BE2C (cell line): ENCODE results near the gene FHOD3.

ENCODE experiments used
- DNase-seq: peaks from one replicate; pipeline ENCODE4 v3.0.0-alpha.2; 2020
- H3K27me3 ChIP-seq: fragments of 250-450 bp; sonication (Bioruptor Pico); 2 replicates; pipeline ENCODE4 v1.5.1; 2020; ENCODE audit warnings: mild to moderate bottlenecking
- H3K36me3 ChIP-seq: fragments of 250-450 bp; sonication (Bioruptor Pico); 2 replicates; pipeline ENCODE4 v1.5.1; 2020; ENCODE audit warnings: mild to moderate bottlenecking
- H3K4me1 ChIP-seq: fragments of 250-450 bp; sonication (Bioruptor Pico); 2 replicates; pipeline ENCODE4 v1.5.1; 2020
- H3K4me3 ChIP-seq: 2 replicates; pipeline ENCODE4 v1.5.1; 2011; ENCODE audit warnings: low read depth, low read length
- H3K9me3 ChIP-seq: fragments of 250-450 bp; sonication (Bioruptor Pico); 2 replicates; pipeline ENCODE4 v1.5.1; 2020
- TF ChIP-seq, protein P1 (sequence below): IDR thresholded peaks from 2 replicates; pipeline ENCODE4 v1.5.1; 2012; ENCODE audit warnings: mild to moderate bottlenecking, low read depth, low read length

FHOD3 gene

DNA sequence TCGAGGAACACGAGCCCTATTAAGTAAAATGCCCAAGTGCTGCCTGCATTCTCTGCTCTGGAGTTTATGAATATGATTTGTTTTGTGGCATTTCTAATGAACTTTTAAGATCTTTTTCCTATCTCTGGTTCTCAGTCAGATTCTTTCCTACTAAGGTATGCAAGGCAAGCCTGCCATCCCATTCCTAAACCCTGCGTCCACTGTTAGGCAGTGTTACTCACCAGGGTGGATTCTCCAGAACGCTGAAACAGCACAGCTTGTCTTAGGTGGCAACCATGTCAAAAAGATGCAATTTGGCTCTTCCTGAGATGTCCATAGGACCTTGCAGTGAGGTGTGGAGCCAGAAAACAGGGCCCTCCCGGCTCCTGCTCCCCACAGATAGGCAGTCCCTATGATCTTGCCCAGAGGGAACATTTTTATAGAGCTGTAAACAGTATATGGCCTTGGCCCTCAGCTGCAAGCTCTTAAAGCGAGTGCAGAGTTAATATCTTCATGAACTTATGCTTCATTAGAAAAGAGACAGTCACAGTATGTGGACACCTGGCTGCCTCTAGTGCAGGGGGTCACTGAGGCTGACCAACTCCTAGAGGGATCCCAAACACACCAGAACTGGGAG, 446.9 kb downstream of the FHOD3 start:
- TF ChIP-seq, protein P1, sequence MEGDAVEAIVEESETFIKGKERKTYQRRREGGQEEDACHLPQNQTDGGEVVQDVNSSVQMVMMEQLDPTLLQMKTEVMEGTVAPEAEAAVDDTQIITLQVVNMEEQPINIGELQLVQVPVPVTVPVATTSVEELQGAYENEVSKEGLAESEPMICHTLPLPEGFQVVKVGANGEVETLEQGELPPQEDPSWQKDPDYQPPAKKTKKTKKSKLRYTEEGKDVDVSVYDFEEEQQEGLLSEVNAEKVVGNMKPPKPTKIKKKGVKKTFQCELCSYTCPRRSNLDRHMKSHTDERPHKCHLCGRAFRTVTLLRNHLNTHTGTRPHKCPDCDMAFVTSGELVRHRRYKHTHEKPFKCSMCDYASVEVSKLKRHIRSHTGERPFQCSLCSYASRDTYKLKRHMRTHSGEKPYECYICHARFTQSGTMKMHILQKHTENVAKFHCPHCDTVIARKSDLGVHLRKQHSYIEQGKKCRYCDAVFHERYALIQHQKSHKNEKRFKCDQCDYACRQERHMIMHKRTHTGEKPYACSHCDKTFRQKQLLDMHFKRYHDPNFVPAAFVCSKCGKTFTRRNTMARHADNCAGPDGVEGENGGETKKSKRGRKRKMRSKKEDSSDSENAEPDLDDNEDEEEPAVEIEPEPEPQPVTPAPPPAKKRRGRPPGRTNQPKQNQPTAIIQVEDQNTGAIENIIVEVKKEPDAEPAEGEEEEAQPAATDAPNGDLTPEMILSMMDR: no peak
- H3K4me3 ChIP-seq: no peak overlapping the region

GRCh38 chr18:36745219-36745975, 447.9 kb downstream of the FHOD3 start:
- no peaks in the 10 kb centered on the region for H3K9me3 ChIP-seq
- TF ChIP-seq, protein P1: no peak
- no peaks in the 10 kb centered on the region for H3K27me3 ChIP-seq
- H3K4me3 ChIP-seq: no peak overlapping the region
- H3K4me1 ChIP-seq: no peaks in the 10 kb centered on the region
- no peaks in the 10 kb centered on the region for H3K36me3 ChIP-seq
- no peak for DNase-seq

More for the DNA sequence above, 446.9 kb downstream of the FHOD3 start:
- H3K27me3 ChIP-seq: no peaks in the 10 kb centered on the region
- H3K9me3 ChIP-seq: no peaks in the 10 kb centered on the region
- H3K4me1 ChIP-seq: no peaks in the 10 kb centered on the region
- DNase-seq: no peak
- no peaks in the 10 kb centered on the region for H3K36me3 ChIP-seq

GRCh38 chr18:36752929-36753865, 455.7 kb downstream of the FHOD3 start:
- TF ChIP-seq, protein P1: no peak
- no peak for DNase-seq
- H3K4me3 ChIP-seq: no peak overlapping the region
- no peaks in the 10 kb centered on the region for H3K9me3 ChIP-seq
- no peaks in the 10 kb centered on the region for H3K36me3 ChIP-seq
- no peaks in the 10 kb centered on the region for H3K4me1 ChIP-seq
- no peaks in the 10 kb centered on the region for H3K27me3 ChIP-seq

DNA sequence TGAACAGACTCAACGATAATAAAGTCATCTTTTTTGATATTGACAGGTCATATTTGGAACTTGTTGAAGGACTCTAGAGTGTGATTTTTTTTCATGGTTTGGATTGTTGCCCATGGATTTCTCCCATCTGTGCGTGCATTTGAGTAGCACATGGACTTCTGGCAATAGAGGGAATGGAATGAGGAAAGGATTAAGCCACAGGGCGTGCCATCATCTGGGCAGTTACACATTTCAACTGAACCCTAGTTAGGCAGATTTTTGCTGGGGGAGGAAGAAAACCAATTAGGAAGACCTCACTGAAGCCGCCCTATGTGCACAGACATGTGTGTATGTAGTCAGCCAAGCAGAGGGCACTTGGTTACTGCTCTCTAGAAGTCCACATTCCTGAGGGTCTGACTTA, 458.7 kb downstream of the FHOD3 start:
- Histone ChIP-seq H3K9me3 (no peaks in the 10 kb centered on the region), H3K4me1 (no peaks in the 10 kb centered on the region), H3K4me3 (no peak overlapping the region), H3K27me3 (no peaks in the 10 kb centered on the region), H3K36me3 (no peaks in the 10 kb centered on the region)
- DNase-seq: no peak
- TF ChIP-seq, protein P1: no peak

DNA sequence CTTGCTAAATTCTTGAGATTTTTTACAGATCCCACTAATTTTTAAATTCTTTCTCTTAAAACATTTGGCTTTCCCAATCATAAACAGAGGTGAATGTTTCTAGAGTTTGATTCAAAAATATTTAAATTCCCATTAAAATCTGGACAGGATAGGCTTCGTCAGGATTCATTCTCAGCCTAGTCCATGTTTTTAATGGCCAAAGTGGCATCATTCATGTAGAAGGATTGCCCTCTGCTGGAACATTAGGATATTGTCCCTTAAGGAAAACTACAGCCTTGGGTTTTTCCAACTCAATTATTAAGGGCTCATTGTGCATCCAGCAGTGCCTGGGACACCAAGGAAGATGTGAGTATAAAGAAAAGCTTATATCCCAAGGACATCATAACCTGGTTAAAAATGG, 459.6 kb downstream of the FHOD3 start:
- Histone ChIP-seq H3K4me3 (no peak overlapping the region), H3K9me3 (no peaks in the 10 kb centered on the region), H3K4me1 (no peaks in the 10 kb centered on the region), H3K36me3 (no peaks in the 10 kb centered on the region), H3K27me3 (no peaks in the 10 kb centered on the region)
- TF ChIP-seq, protein P1: peak; percentile 61
- DNase-seq: no peak
